ENCODE measurements around the gene IGLL5. TPM values are rescaled to one million over a fixed set of nuclear protein-coding genes. Genes with fewer than 3 reads are reported as not detected.

The IGLL5 gene
- total and polyA plus RNA-seq, 12 donors, result 0.43 to 24.7 (median 1.8) TPM; not detected in 6

- no peak overlapping the region for H3K4me3 ChIP-seq
- no peaks in the 10 kb centered on the region for H3K9me3 ChIP-seq (replicated peaks in 1 of 3)
- H3K36me3 ChIP-seq (replicated peaks in 1 of 2), result no peaks in the 10 kb centered on the region
- H3K4me1 ChIP-seq (replicated peaks in 1 of 2), result no peaks in the 10 kb centered on the region
- no peaks in the 10 kb centered on the region for H3K27me3 ChIP-seq
- WGBS, 4 donors, result 53 to 59% (median 55%) methylated on average over 2 of the region's 2 CpGs
- TF ChIP-seq CTCF (IDR thresholded peaks at IDR 0.05) (no peak), POLR2A (IDR thresholded peaks at IDR 0.05) (no peak)
- no peak overlapping the region for H3K27ac ChIP-seq
- no peak for DNase-seq
- intact Hi-C loops (cut with DNase I), result no loop called here
Observed at GRCh38 chr22:22840780-22841179, 46.8 kb upstream of the IGLL5 start.

DNA sequence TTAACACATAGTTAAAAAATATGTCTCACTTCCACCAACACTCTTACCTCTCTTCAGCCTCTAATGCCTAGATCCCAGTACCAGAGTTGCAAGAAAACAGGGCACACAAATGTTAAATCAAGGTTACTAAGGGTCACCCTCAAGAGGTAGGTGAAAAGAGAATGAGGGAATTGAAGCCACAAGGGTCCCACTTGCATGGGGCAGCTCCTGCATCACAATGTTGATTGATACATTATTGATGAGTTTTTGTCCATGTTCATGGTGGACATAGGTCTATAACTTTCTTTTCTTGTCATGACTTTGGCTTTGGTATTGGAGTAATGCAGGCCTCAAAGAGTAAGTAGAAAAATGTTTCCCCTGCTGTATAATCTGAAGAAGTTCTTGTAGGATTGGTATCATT lies 46.0 kb upstream of the IGLL5 start:
- no peaks in the 10 kb centered on the region for H3K9me3 ChIP-seq (replicated peaks in 1 of 3)
- no peaks in the 10 kb centered on the region for H3K36me3 ChIP-seq (replicated peaks in 1 of 2)
- H3K27me3 ChIP-seq, result no peaks in the 10 kb centered on the region
- DNase-seq, result no peak
- no peaks in the 10 kb centered on the region for H3K4me1 ChIP-seq (replicated peaks in 1 of 2)
- intact Hi-C loops (cut with DNase I), result no loop called here
- H3K4me3 ChIP-seq, result no peak overlapping the region
- H3K27ac ChIP-seq, result no peak overlapping the region
- TF ChIP-seq CTCF (IDR thresholded peaks at IDR 0.05) (no peak), POLR2A (IDR thresholded peaks at IDR 0.05) (no peak)

- Histone ChIP-seq H3K27ac (no peak overlapping the region), H3K27me3 (no peaks in the 10 kb centered on the region), H3K4me1 (replicated peaks in 1 of 2) (no peaks in the 10 kb centered on the region), H3K4me3 (no peak overlapping the region), H3K36me3 (replicated peaks in 1 of 2) (no peaks in the 10 kb centered on the region), H3K9me3 (replicated peaks in 1 of 3) (no peaks in the 10 kb centered on the region)
- no peak for TF ChIP-seq CTCF (IDR thresholded peaks at IDR 0.05)
- no peak for TF ChIP-seq POLR2A (IDR thresholded peaks at IDR 0.05)
- intact Hi-C loops (cut with DNase I), result no loop called here
- no peak for DNase-seq
Observed at GRCh38 chr22:22842085-22842484, 45.5 kb upstream of the IGLL5 start.

DNA sequence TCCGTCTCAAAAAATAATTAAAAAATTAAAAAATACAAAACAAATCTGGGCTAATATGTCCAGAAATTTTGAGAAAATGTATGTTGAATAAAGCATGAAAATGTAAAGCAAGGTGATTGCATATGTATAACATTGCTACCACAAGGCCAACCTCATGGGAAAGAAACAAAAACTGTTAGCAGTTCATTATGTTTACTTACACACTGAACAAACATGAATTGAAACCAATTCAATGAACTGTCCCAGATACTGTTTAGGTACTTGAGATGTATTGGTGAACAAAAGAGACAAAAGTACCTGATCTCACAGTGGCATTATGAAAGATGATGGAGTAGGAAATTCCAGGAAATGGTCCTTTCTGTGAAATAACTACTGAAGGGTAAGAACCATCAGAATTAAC lies 43.8 kb upstream of the IGLL5 start:
- intact Hi-C loops (cut with DNase I), result no loop called here
- no peaks in the 10 kb centered on the region for H3K4me1 ChIP-seq (replicated peaks in 1 of 2)
- WGBS, 4 donors, result 93 to 100% (median 96%) methylated on average over 1 of the region's 1 CpG
- no peaks in the 10 kb centered on the region for H3K36me3 ChIP-seq (replicated peaks in 1 of 2)
- H3K27me3 ChIP-seq, result no peaks in the 10 kb centered on the region
- TF ChIP-seq CTCF (IDR thresholded peaks at IDR 0.05) (no peak), POLR2A (IDR thresholded peaks at IDR 0.05) (no peak)
- no peaks in the 10 kb centered on the region for H3K9me3 ChIP-seq (replicated peaks in 1 of 3)
- no peak for DNase-seq
- no peak overlapping the region for H3K4me3 ChIP-seq
- no peak overlapping the region for H3K27ac ChIP-seq
